Umbilical cord (tissue), 2 donors: ENCODE measurements around the gene KRT82. TPM values are rescaled to one million over a fixed set of nuclear protein-coding genes. Genes with fewer than 3 reads are reported as not detected.
"Not testable (repeated sequence)": the region's sequence is repeated elsewhere in the genome, so short reads cannot be mapped to it uniquely, and the experiment has no call there.

Source experiments
- DNase-seq: peaks from one replicate; pipeline ENCODE4 v3.0.0-alpha.2; 2015; ENCODE audit warnings: low spot score
- total RNA-seq: library from RNA; depleted of rRNA; stranded (reverse); fragments of >200 nt; gene quantifications from one replicate; pipeline ENCODE4 v1.2.3, GENCODE V29; 2014; ENCODE audit warnings: low replicate concordance; ENCODE audit not compliant: insufficient read depth

Gene KRT82
- total RNA-seq, 1 donor from 2014 or later: 1.7 TPM

DNA sequence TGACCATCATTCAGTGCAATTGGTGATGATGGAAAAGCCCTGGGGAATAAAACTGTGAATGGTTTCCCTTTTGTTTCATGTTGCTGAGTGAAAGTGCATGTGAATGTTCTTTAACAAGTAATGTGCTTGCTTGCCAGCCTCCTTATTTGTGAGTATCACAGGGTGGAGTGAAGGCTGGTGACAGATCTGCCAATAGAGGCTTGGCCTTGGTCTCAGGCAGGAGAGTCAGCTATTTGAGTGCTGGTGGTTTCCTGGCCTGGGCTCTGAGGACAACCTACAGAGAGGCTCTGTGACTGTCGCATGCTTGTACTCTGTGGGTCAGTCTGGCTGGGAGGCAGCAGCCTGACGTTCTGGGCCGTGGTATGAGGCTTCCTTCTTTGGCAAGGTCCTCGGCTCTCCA is 59.5 kb downstream of the KRT82 start:
- no peak for DNase-seq

DNA sequence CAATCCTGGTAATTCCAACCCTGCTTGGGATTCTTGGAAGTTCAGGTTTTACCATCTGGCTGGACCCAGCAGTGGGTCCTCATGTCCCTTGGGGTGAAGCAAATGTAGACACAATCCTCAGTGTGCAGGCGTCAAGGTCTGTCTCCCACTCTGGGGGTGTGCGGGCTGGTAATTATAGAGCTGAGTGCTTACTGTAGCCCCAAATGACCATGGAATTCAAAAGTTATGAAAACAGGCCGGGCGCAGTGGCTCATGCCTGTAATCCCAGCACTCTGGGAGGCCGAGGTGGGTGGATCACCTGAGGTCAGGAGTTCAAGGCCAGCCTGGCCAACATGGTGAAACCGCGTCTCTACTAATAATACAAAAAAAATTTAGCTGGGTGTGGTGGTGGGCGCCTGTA is 61.1 kb downstream of the KRT82 start:
- not testable (repeated sequence) for DNase-seq

DNA sequence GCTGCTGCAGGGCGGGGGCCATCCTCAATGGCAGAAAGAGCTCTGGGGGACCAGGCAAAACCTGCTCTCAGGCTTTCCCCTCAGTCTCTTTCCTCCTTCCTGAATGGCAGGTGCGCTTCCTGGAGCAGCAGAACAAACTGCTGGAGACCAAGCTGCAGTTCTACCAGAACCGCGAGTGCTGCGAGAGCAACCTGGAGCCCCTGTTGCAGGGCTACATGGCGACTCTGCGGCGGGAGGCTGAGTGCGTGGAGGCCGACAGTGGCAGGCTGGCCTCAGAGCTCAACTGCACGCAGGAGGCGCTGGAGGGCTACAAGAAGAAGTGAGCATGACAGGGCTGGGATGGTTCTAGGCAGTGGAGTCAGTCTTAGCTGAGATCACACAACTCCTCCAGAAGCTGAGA is 62.0 kb downstream of the KRT82 start:
- DNase-seq: no peak

Other genes with a start within 250 kb of the KRT82 start
- not detected for gene KRT80, start 214.3 kb downstream of the KRT82 start, total RNA-seq
- 7.7 TPM for gene KRT7, start 173.1 kb downstream of the KRT82 start, total RNA-seq
- gene KRT86, start 131.7 kb downstream of the KRT82 start, total RNA-seq: not detected
- gene KRT81, start 114.8 kb downstream of the KRT82 start, total RNA-seq: 2.9 TPM
- not detected for gene KRT83, start 84.9 kb downstream of the KRT82 start, total RNA-seq
- not detected for gene KRT85, start 38.9 kb downstream of the KRT82 start, total RNA-seq
- 2.2 TPM for gene KRT84, start 20.7 kb downstream of the KRT82 start, total RNA-seq
- not detected for gene KRT75, start 28.0 kb upstream of the KRT82 start, total RNA-seq
- 8.2 TPM for gene KRT6B, start 45.8 kb upstream of the KRT82 start, total RNA-seq
- 2.6 TPM for gene KRT6C, start 67.5 kb upstream of the KRT82 start, total RNA-seq
- gene KRT6A, start 86.9 kb upstream of the KRT82 start, total RNA-seq: 701 TPM
- 446 TPM for gene KRT5, start 114.1 kb upstream of the KRT82 start, total RNA-seq
- gene KRT71, start 146.8 kb upstream of the KRT82 start, total RNA-seq: not detected
- gene KRT74, start 167.5 kb upstream of the KRT82 start, total RNA-seq: 3.4 TPM
- 1.2 TPM for gene KRT72, start 195.1 kb upstream of the KRT82 start, total RNA-seq
- gene KRT73, start 212.2 kb upstream of the KRT82 start, total RNA-seq: not detected
- gene KRT2, start 245.9 kb upstream of the KRT82 start, total RNA-seq: 0.48 TPM